ENCODE results near the gene EXOC1L.

The EXOC1L gene, protein sequence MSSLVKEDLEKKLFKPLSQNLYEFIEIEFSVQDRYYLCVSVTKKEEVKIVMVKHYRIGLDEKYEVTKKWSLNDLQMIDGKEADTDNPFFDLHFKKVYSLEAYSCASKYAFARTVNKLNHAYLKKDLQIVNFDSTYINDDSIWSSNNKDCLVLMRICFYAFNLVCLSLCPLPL

DNA sequence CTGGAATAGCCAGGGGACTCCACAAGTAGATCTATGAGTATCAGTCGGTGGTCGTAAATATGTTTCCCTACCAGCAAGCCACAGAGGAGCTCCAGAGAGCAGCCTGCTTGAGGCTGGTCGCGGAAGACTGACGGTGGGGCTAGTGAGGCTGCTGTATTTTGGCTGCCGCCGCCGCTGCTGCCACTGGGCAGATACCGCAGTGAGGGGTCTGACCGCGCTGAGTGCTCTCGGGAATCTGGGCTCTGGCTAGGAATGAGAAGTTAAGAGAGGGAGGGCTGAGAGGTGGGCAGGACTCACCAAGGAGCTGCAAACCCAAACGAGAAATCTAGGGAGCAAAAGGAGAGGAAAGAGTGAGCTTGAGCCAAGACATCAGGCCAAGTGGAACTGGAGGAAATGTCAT is at the start of gene EXOC1L:
TSS of gene EXOC1L (plus strand) at position 157 of the 400 bp plus-strand sequence. CDS start at position 394, 237 bp downstream.
- DNase-seq (ENCODE audit: low read depth, low spot score) = no peak
- H3K27ac ChIP-seq = no peak within 1 kb of the TSS

DNA sequence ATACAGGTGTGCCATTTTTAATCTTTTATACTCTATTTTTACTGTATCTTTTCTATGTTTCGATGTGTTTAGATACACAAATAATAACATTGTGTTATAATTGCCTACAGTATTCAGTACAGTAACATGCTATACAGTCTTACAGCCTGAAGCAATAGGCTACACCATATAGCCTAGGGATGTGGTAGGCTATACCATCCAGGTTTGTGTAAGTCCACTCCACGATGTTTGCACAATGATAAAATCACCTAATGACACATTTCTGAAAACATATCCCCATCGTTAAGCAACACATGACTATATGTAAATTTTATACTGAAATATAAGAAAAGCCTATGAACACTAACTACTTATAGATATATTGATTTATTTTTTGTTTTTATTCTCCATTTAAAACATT is 48.9 kb upstream of the EXOC1L start:
- H3K27ac ChIP-seq = no peak overlapping the region
- DNase-seq (ENCODE audit: low read depth, low spot score) = no peak

DNA sequence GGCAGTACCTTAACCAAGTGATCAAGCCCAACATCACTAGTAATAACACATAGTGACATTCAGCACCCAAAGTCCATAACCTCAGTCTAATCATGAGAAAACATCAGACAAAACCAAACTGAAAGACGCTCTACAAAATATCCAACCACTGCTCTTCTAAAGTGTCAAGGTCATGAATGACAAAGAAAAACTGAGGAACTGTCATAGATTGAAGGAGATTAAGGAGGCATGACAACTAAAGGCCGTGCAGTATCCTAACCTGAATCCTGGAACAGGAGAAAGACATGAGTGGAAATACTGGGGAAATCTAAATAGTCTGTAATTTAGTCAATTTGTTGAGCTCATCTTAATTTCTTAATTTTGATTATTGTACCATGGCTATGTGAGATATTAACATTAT is 38.2 kb upstream of the EXOC1L start:
- no peak overlapping the region for H3K27ac ChIP-seq
- no peak for DNase-seq (ENCODE audit: low read depth, low spot score)

DNA sequence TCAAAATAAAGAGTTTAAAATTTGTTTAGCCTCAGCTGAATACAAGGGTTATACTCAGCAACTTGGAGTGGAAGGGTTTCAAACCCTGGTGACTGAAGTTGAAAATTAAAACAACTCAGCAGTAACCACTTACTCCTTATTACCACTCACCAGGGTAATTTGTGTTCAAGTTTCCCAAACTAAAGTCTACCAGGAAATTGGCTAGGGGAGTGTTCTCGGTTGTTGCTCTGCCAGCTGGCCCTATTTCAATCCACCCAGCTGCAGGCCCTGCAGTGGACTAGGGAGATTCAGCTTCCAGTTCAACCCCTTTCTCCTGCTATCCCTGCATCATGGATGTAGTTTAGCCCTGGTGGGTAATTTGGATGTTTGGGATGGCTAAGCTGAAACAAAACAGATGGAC is 37.8 kb upstream of the EXOC1L start:
- H3K27ac ChIP-seq = no peak overlapping the region
- no peak for DNase-seq (ENCODE audit: low read depth, low spot score)

DNA sequence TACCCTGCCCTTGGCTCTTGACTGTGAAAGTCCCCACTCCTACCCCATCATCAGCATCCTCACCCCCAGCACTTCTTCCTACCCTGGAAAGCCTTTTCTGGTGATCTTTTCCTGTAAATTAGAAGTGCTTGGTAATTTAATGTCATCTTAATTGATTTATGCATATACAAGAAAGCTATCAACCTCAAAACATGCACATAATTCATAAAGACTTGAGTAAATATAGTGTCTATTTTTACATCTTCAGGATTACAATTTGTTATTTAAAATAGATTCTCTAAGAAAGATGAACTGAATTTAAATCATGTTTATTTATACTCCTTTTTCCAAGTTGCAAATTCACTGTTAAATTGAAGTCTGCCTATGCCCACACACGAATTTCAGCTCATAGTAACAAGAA is 36.0 kb upstream of the EXOC1L start:
- H3K27ac ChIP-seq = no peak overlapping the region
- DNase-seq (ENCODE audit: low read depth, low spot score) = no peak

DNA sequence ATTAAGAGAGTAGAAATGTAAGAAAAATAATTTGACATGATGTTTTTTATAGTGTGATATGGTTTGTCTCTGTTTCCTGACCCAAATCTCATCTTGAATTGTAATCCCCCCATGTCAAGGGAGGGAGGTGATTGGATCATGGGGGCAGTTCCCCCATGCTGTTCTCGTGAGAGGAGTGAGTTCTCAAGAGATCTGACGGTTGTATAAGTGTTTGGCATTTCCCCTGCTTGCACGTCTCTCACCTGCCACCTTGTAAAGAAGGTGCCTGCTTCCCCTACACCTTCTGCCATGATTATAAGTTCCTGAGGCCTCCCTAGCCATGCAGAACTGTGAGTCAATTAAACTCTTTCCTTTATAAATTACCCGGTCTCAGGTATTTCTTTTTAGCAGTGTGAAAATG is 34.8 kb upstream of the EXOC1L start:
- no peak for DNase-seq (ENCODE audit: low read depth, low spot score)
- H3K27ac ChIP-seq = no peak overlapping the region

DNA sequence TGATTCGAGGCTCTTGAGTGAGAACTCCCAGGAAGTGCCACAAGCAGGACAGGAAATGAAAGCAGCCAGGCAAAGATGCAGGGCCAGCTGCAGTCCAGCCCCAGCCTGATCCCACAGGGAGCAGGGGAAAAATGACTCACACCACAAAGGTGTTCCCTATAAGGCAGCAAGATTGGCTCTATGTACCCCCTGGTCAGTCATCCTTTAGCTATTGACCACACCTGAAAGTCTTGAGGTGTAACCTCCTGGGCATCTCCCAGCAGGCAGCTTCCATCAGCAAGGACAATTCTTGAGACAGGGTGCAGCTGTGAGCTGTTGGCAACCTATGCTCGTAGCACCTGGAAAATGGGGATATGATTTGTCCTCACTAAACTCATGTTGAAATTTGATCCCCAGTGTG is 27.9 kb upstream of the EXOC1L start:
- no peak overlapping the region for H3K27ac ChIP-seq
- DNase-seq (ENCODE audit: low read depth, low spot score) = no peak

DNA sequence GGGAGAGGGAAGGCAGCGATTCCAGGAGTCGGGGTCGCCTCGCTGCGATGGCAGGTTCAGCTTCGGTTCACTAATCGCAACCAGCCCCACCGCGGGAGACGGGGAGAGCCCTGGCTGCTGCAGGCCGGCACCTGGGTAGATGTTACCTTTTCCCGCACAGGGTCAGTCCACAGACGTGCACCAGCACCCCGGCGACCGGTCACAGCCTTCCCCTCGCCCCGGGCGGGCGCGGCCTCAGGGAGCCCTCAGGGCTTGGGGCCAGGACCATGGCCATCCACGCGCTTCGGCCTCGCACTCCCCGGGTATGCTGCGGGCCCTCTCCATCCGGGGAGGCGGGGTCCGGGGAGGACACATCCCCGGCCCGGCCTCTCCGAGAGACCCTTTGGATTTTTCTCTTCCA is 26.1 kb upstream of the EXOC1L start:
- no peak for DNase-seq (ENCODE audit: low read depth, low spot score)
- no peak overlapping the region for H3K27ac ChIP-seq

DNA sequence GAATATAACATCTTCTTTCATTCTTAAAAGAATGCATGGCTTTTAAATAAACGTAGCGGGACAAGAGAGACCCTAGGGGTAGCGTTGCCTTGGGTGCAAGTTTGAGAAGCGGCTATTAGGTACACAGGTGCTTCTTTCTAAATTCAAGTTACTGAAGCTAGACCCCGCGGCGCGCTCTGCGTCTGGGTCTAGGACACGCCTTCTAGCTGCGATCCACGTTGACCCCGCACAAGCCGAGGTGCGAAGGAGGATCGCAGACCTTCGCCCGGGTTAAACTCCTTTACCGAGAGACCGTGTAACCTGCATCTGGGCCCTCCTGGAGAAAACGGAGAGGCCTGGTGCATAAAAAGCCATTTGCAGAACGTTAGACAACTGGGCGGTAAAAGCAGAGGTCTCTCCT is 25.5 kb upstream of the EXOC1L start:
- H3K27ac ChIP-seq = no peak overlapping the region
- no peak for DNase-seq (ENCODE audit: low read depth, low spot score)

DNA sequence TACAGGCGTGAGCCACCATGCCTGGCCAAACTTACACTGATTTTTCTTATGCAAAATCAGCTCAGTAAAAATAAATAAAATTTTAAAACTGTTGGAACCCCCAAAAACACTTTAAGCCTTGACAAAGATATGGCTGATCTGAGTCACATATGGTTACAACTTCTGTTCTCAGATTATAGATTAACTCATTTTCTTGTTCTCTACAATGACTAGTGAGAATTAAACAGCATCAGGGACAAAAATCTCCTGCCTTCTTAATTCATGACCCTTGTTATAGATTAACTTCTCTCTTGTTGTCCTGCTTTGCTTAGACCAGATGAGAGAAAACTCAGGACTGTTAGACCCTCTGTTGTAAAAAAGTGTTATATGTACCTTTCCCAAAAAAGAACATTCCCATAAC is 24.2 kb upstream of the EXOC1L start:
- H3K27ac ChIP-seq = no peak overlapping the region
- DNase-seq (ENCODE audit: low read depth, low spot score) = no peak

DNA sequence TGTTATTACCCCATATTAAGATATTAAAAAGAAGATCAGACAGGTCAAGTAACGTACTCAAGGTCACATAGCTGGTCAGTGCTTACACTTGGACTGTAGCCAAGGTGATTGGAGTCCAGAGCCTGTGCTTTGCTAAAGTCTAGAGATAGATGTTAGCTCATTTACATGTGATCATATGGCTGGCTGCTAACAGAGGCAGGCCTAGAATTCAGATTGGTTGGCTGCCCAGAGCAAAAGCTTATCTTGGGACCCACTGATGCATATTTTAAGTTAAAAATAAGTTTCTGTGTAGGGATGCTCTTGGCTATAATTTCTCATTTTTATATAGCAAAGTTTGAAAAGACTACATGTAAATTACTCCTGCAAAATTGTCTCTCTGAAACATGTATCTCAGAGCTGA is 18.1 kb upstream of the EXOC1L start:
- no peak for DNase-seq (ENCODE audit: low read depth, low spot score)
- H3K27ac ChIP-seq = no peak overlapping the region

DNA sequence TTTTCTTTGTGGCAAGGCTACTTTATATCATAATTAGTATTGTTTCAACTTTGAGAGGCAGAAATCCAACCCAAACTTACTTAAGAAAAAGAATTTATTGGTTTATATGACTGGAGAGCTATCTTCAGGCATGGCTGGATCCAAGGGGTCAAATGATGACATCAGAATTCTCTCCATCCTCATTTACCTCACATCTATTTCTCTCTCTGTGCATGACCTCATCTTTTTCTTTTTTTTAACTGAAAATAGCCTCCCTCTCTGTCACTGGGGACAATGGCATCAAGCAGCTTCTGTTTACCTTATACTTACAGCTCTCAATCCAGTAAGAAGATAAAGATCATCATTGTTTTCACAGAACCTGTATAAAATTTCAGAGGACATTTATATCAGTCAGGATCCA is 12.0 kb upstream of the EXOC1L start:
- no peak overlapping the region for H3K27ac ChIP-seq
- no peak for DNase-seq (ENCODE audit: low read depth, low spot score)

DNA sequence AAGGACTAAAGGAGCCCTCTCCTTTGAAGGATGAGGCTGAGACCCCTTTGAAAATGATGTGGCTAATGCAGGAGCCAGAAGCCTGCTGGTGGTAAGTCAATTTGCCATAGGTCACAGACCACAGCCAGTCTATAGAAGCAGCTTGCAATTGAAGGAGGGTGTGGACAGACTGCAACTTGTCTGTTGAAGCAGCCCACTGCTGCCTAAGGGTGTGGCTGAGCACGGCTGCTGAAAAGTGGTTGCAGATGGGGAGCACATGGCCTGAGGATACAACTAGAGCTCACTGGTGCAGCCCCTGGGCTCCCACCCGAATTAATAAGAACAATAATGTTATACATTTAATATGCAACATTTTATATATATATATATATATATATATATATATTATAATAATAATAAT is 11.4 kb upstream of the EXOC1L start:
- no peak for DNase-seq (ENCODE audit: low read depth, low spot score)
- H3K27ac ChIP-seq = no peak overlapping the region

DNA sequence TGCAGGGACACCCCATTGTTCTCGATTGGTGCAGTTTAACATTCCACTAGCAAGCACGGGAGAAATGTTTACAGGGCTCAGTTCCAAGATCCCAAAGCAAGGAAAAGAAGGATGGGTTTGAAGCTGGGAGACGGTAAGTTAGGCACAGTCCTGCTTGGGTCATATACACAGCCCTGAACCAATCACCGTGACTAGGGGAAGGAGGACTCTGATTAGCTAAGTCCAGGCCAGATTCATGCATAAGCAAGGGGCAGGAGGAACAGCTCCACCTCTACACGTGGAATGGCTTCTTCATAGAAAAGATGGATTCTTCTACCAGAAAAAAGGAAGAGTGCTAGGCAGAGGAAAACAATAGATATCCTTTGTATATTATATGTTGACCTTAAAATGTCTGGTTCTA is 11.0 kb upstream of the EXOC1L start:
- no peak overlapping the region for H3K27ac ChIP-seq
- DNase-seq (ENCODE audit: low read depth, low spot score) = no peak

DNA sequence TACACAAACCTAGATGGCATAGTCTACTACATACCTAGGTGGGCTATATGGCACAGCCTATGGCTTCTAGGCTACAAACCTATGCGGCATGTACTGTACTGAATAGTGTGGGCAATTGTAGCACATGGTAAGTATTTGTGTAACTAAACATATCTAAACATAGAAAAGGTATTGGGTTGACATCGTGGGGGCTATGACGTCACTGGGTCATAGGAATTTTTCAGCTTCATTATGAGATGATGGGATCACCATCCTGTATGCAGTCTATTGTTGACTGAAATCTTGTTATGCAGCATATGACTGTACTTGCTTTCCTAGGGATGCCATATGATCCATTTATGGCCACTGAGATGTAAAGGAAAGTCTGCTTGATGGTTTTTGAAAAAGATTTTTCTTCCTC is 1.9 kb upstream of the EXOC1L start:
- no peak overlapping the region for H3K27ac ChIP-seq

DNA sequence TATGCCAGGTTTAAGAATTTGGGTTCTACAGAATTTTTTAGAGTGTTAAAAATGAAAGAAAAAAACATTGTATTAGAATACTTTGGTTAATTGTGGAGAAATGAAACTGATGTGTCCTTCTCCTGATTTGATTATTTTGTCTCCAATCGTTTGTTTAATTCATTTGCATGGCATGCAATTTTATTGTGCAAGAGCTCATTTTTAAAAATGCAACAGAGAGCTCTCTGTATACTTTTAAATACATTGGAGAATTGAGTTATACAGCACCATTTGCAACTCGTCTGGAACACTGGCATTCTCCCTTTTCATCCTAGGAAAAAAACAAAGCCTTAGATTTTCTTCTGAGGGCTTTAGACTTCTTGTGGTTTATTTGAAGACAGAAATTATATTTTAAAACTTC is 689 bp downstream of the EXOC1L start:
- H3K27ac ChIP-seq = no peak overlapping the region

More for the DNA sequence above, 1.9 kb upstream of the EXOC1L start:
- DNase-seq (ENCODE audit: low read depth, low spot score) = no peak

DNA sequence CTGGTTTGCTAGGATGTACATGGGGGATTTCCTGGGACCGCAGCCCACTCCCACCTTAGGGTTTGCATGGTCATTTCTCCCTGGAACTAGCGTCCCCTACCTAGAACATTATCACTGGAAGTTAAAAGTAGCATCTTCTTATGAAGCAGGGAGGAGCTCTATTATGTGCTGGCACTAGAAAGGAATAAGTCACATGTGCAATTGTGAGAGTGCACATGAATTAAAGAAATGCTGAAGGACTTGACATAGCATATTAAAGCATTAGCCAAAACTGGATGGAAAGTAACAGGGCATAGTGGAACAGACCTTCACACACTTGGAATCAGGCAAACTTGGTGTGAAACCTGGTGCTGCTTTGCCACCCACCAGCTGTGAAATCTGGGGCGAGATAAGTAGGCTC is 2.7 kb downstream of the EXOC1L start:
- no peak overlapping the region for H3K27ac ChIP-seq
- DNase-seq (ENCODE audit: low read depth, low spot score) = no peak

More for the DNA sequence above, 689 bp downstream of the EXOC1L start:
- no peak for DNase-seq (ENCODE audit: low read depth, low spot score)

DNA sequence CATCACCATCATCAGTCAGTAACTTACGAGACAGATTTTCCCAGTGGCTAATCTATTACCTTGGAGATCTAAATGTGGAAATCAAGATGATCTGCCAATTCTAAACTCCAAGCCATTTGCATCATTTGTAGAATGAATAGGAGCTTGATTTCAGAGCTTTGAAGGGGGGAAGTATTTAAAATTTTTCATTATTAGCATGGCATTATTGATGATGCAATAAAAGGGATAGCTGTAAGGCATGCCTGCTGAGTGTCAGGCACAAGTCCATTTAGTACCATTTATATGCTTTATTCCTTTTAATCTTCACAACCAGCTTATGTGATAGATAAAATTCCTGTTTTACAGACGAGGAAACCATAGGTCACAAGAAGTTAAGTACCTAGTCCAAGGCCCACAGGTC is 5.3 kb downstream of the EXOC1L start:
- no peak overlapping the region for H3K27ac ChIP-seq

DNA sequence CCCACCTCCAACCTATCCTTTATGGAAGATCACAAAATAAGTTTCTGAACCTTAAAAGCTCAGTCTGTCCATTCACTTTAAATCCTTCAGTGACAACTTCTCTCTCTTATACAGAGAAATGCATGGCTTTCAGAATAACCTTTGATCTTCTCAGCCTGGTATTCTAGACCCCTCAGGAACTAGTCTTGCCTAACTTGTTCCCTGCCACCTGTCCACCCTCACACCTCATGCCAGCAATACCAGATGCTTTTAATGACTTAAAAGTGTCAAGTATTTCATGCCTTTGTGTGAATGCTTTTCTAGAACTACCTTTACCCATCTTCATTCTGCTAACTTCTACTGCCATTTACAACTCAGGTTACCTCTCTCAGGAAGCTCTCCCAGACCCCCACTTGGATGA is 7.4 kb downstream of the EXOC1L start:
- no peak for DNase-seq (ENCODE audit: low read depth, low spot score)
- no peak overlapping the region for H3K27ac ChIP-seq

More for the DNA sequence above, 5.3 kb downstream of the EXOC1L start:
- DNase-seq (ENCODE audit: low read depth, low spot score) = no peak

DNA sequence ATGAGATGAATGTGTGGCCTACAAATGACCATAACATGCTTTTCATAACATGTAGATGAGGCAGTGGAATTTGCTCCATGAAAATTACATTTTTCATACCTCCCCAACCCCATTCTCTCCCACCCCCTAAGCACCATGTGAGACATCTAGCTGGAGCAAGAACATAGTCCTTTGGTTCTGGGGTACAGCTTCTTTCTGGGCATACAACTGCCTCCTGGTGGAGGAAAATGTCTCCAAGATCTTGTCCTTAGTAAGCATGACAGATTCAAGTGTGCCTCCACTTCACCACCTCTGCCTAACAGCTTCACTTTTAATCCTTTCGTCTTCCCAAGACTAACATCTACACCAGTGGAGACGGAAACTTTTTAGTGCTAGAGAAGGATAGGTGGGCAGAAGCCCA is 8.0 kb downstream of the EXOC1L start:
- no peak overlapping the region for H3K27ac ChIP-seq
- DNase-seq (ENCODE audit: low read depth, low spot score) = no peak

DNA sequence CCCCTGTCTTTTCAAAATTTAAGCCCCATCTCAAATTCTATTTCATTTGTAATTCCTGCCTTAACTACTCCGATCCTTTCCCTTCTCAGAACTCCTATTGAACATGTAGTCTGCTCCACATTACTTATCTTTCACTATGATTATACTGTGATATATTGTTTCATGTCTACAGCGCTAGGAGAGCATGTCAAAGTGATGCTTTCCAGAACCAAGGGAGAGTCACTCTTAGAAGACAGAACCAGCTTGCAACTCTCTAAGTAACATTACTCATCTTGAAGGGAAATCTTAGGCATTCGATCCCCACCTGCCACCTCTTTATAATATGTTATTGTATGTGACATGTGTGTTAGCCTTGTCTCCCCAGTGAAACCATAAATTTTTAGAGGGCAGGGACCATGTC is 10.5 kb downstream of the EXOC1L start:
- no peak for DNase-seq (ENCODE audit: low read depth, low spot score)
- no peak overlapping the region for H3K27ac ChIP-seq

DNA sequence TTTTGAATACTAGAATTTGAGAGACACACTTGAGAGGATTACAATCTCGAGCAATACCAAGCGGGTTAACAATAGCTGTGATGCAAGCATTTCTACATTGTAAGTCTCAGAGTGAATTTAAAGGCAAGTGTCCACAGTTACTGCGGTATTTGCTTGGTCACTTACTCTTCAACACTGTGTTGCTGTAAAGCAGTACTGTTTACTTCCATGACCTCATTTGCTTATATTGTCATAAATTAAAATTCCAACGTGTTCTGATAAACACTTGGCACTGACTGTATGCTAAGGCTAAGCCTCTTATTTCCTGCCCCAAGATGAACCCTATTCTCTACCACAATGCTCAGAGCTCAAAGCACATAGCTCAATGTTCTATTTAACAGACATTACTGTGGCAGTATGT is 11.1 kb downstream of the EXOC1L start:
- no peak for DNase-seq (ENCODE audit: low read depth, low spot score)

More for the DNA sequence above, 11.1 kb downstream of the EXOC1L start:
- H3K27ac ChIP-seq = no peak overlapping the region
